HepG2 (cell line): ENCODE results near the gene RTL3.

ENCODE experiments used
- CREM ChIP-seq, 2 experiments: sonication (generic) in 1 of 2; formaldehyde crosslinking in 1 of 2; IDR thresholded peaks; 2 replicates each; pipeline versions ENCODE4 v1.4.0 to v1.6.1; 2016 to 2020; ENCODE audit warnings: antibody characterized with exemption in 1 of 2, mild to moderate bottlenecking in 1 of 2, missing genetic modification reagents in 1 of 2
- CTCF ChIP-seq: sonication (generic); formaldehyde crosslinking; IDR thresholded peaks from 2 replicates; pipeline ENCODE4 v1.5.0; 2020; ENCODE audit warnings: mild to moderate bottlenecking, missing genetic modification reagents, moderate library complexity
- EP300 ChIP-seq, 3 experiments: sonication (generic) in 1 of 3; formaldehyde crosslinking in 1 of 3; IDR thresholded peaks; 2 replicates each; pipeline versions ENCODE4 v1.5.1 to v1.6.1; 2011 to 2020; ENCODE audit warnings: low read depth in 2 of 3, low read length in 2 of 3, borderline replicate concordance in 1 of 3, improper control_type of control experiment in 1 of 3, mild to moderate bottlenecking in 1 of 3, missing genetic modification reagents in 1 of 3, moderate library complexity in 1 of 3
- JUN ChIP-seq: sonication (generic); formaldehyde crosslinking; IDR thresholded peaks from 2 replicates; pipeline ENCODE4 v1.4.0; 2020; ENCODE audit warnings: mild to moderate bottlenecking, missing genetic modification reagents
- JUND ChIP-seq: sonication (generic); formaldehyde crosslinking; IDR thresholded peaks from 2 replicates; pipeline ENCODE4 v1.8.0; 2022; ENCODE audit warnings: mild to moderate bottlenecking, missing genetic modification reagents
- KAT8 ChIP-seq: IDR thresholded peaks from 2 replicates; pipeline ENCODE4 v1.6.1; 2016; ENCODE audit warnings: missing genetic modification reagents, missing compliant biosample characterization
- MLXIP ChIP-seq: sonication (generic); formaldehyde crosslinking; IDR thresholded peaks from 2 replicates; pipeline ENCODE4 v1.9.0; 2021; ENCODE audit warnings: missing genetic modification reagents, borderline replicate concordance
- REST ChIP-seq, 2 experiments: IDR thresholded peaks; 2 replicates each; pipeline ENCODE4 v1.6.1; 2011 to 2012; ENCODE audit warnings: low read length in 2 of 2, borderline replicate concordance in 1 of 2, low read depth in 1 of 2, mild to moderate bottlenecking in 1 of 2, moderate library complexity in 1 of 2
- SAFB2 ChIP-seq: sonication (generic); formaldehyde crosslinking; IDR thresholded peaks from 2 replicates; pipeline ENCODE4 v1.5.1; 2020; ENCODE audit warnings: missing genetic modification reagents, low read depth, mild to moderate bottlenecking, borderline replicate concordance
- SYNCRIP ChIP-seq: fragments of 200-400 bp; formaldehyde crosslinking; IDR thresholded peaks from 2 replicates; pipeline ENCODE4 v1.6.1; 2018; ENCODE audit warnings: mild to moderate bottlenecking, low read depth, low read length; ENCODE audit not compliant: insufficient read depth
- YY1 ChIP-seq: IDR thresholded peaks from 2 replicates; pipeline ENCODE4 v1.6.1; 2011; ENCODE audit warnings: low read length, low read depth, moderate library complexity, mild to moderate bottlenecking; ENCODE audit not compliant: insufficient read depth, insufficient replicate concordance
- ZBTB8A ChIP-seq: sonication (generic); formaldehyde crosslinking; IDR thresholded peaks from 2 replicates; pipeline ENCODE4 v1.4.0; 2020; ENCODE audit warnings: mild to moderate bottlenecking, low read depth, missing genetic modification reagents, borderline replicate concordance
- ZNF543 ChIP-seq: sonication (generic); formaldehyde crosslinking; IDR thresholded peaks from 2 replicates; pipeline ENCODE4 v1.4.0; 2020; ENCODE audit warnings: mild to moderate bottlenecking, missing genetic modification reagents

- TF ChIP-seq REST (IDR thresholded peaks at IDR 0.05; ENCODE audit: borderline replicate concordance in 1 of 2, low read depth in 1 of 2, low read length in 2 of 2): no peak
- no peak for TF ChIP-seq MLXIP (CRISPR knock-in tag)
- no peak for TF ChIP-seq CTCF (CRISPR knock-in tag)
- no peak for TF ChIP-seq ZBTB8A (CRISPR knock-in tag)
- no peak for TF ChIP-seq EP300 (IDR thresholded peaks at IDR 0.05; ENCODE audit: low read depth in 2 of 2, low read length in 2 of 2)
- TF ChIP-seq EP300 (CRISPR knock-in tag; IDR thresholded peaks at IDR 0.05; ENCODE audit: borderline replicate concordance): no peak
- no peak for TF ChIP-seq KAT8 (CRISPR knock-in tag)
- TF ChIP-seq JUN (CRISPR knock-in tag): no peak
- TF ChIP-seq ZNF543: no peak
- no peak for TF ChIP-seq JUND
- no peak for TF ChIP-seq YY1
- no peak for TF ChIP-seq CREM (IDR thresholded peaks at IDR 0.05)
- TF ChIP-seq CREM (CRISPR knock-in tag; IDR thresholded peaks at IDR 0.05): no peak
- TF ChIP-seq SYNCRIP: no peak
- TF ChIP-seq SAFB2 (CRISPR knock-in tag): no peak
These were observed 28.5 kb upstream of the RTL3 start for GRCh38 chrX:78687586-78687985.
